K562 (cell line): ENCODE results near the gene HSPE1. TPM values are rescaled to one million over a fixed set of nuclear protein-coding genes. Genes with fewer than 3 reads are reported as not detected.

Experiments
- ADNP ChIP-seq: fragments of 200-800 bp; sonication (Bioruptor generic); IDR thresholded peaks from 2 replicates; pipeline ENCODE4 v1.6.1; 2016; ENCODE audit warnings: missing genetic modification characterization, missing compliant biosample characterization
- CBFA2T3 ChIP-seq: fragments of 450-650 bp; IDR thresholded peaks from 2 replicates; pipeline ENCODE4 v1.6.1; 2017
- ELF2 ChIP-seq: fragments of 250-450 bp; sonication (Bioruptor Pico); IDR thresholded peaks from 2 replicates; pipeline ENCODE4 v1.5.0; 2021; ENCODE audit warnings: mild to moderate bottlenecking
- IRF1 ChIP-seq: sonication (generic); formaldehyde crosslinking; IDR thresholded peaks from 2 replicates; pipeline ENCODE4 v1.8.0; 2022; ENCODE audit warnings: missing genetic modification reagents, mild to moderate bottlenecking, borderline replicate concordance
- LCOR ChIP-seq: sonication (generic); formaldehyde crosslinking; IDR thresholded peaks from 2 replicates; pipeline ENCODE4 v1.8.0; 2022; ENCODE audit warnings: mild to moderate bottlenecking, missing genetic modification reagents
- MAFF ChIP-seq: IDR thresholded peaks from 2 replicates; pipeline ENCODE4 v1.6.1; 2012; ENCODE audit warnings: low read length, improper control_type of control experiment
- MYBL2 ChIP-seq, 2 experiments: fragments of 450-650 bp in 1 of 2; sonication (generic) in 1 of 2; formaldehyde crosslinking in 1 of 2; IDR thresholded peaks; 2 replicates each; pipeline versions ENCODE4 v1.6.1 to v1.8.1; 2017 to 2022; ENCODE audit warnings: borderline replicate concordance in 1 of 2, inconsistent platforms in 1 of 2, low read depth in 1 of 2, mild to moderate bottlenecking in 1 of 2, missing genetic modification reagents in 1 of 2, moderate library complexity in 1 of 2
- REST ChIP-seq, 2 experiments: fragments of 450-650 bp; formaldehyde crosslinking in 1 of 2; IDR thresholded peaks; 2 replicates each; pipeline versions ENCODE4 v1.4.0 to v1.6.1; 2014 to 2020; ENCODE audit warnings: mild to moderate bottlenecking in 2 of 2, borderline replicate concordance in 1 of 2, low read depth in 1 of 2
- SAP30 ChIP-seq: fragments of 200-600 bp; sonication (generic); IDR thresholded peaks from 2 replicates; pipeline ENCODE4 v1.6.1; 2012; ENCODE audit warnings: borderline replicate concordance, low read depth, mild to moderate bottlenecking, moderate library complexity, low read length, control low read depth, inconsistent platforms; ENCODE audit not compliant: insufficient read depth, poor library complexity, severe bottlenecking
- SIX5 ChIP-seq, 2 experiments: IDR thresholded peaks; 2 replicates each; pipeline ENCODE4 v1.6.1; 2011; ENCODE audit warnings: low read length in 2 of 2, borderline replicate concordance in 1 of 2, low read depth in 1 of 2, mild to moderate bottlenecking in 1 of 2, moderate library complexity in 1 of 2; ENCODE audit not compliant: insufficient read depth in 1 of 2
- SMAD4 ChIP-seq: fragments of 250-450 bp; sonication (Bioruptor Pico); conservative IDR thresholded peaks from 2 replicates; pipeline ENCODE4 v1.8.0; 2021; ENCODE audit warnings: inconsistent platforms, mild to moderate bottlenecking, moderate library complexity
- STAG1 ChIP-seq: sonication (generic); formaldehyde crosslinking; IDR thresholded peaks from 2 replicates; pipeline ENCODE4 v1.5.0; 2020; ENCODE audit warnings: missing genetic modification reagents, borderline replicate concordance
- ZBTB9 ChIP-seq: fragments of 450-650 bp; formaldehyde crosslinking; IDR thresholded peaks from 2 replicates; pipeline ENCODE4 v1.4.0; 2020; ENCODE audit warnings: mild to moderate bottlenecking, moderate library complexity
- ZFX ChIP-seq: sonication (generic); formaldehyde crosslinking; IDR thresholded peaks from 2 replicates; pipeline ENCODE4 v1.8.0; 2022; ENCODE audit warnings: mild to moderate bottlenecking, missing genetic modification reagents, moderate library complexity
- ZNF184 ChIP-seq: sonication (generic); formaldehyde crosslinking; IDR thresholded peaks from 2 replicates; pipeline ENCODE4 v1.5.0; 2020; ENCODE audit warnings: missing genetic modification reagents
- ZNF384 ChIP-seq: IDR thresholded peaks from 2 replicates; pipeline ENCODE4 v1.6.1; 2012; ENCODE audit warnings: low read depth, low read length, improper control_type of control experiment
- ZNF830 ChIP-seq: fragments of 250-450 bp; sonication (Bioruptor Pico); IDR thresholded peaks from 2 replicates; pipeline ENCODE4 v1.5.0; 2021; ENCODE audit warnings: mild to moderate bottlenecking
- polyA plus RNA-seq, 8 experiments: library from polyadenylated mRNA; depleted of rRNA in 4 of 8; stranded (reverse) in 5 of 8; unstranded in 3 of 8; fragments of >200 nt; fragmentation: Nextera tagmentation in 2 of 8; fragmentation: Illumina TruSeq in 1 of 8; extraction: Ambion mirVana in 2 of 8; extraction: Trizol in 1 of 8; gene quantifications; 2 replicates each; pipeline versions ENCODE4 v1.2.1 to v1.2.3, GENCODE V29; 2011 to 2014; ENCODE audit warnings: inconsistent platforms in 1 of 8, missing spikeins in 1 of 8
- total RNA-seq, 7 experiments: library from RNA; depleted of rRNA in 6 of 7; stranded (reverse); fragments of >200 nt in 6 of 7; fragmentation: Illumina TruSeq in 2 of 7; extraction: Trizol in 2 of 7; gene quantifications; 2 replicates each; pipeline versions ENCODE4 v1.2.1 to v1.2.3, GENCODE V29; 2011 to 2021; ENCODE audit warnings: low replicate concordance in 1 of 7

HSPE1 gene
- total and polyA plus RNA-seq, 9 of the 15 experiments (the other 6 are each of a cell fraction or from before 2014, with no cell fraction given), result 223 to 1,007 (median 612) TPM

- peak; percentile 45 for TF ChIP-seq REST (IDR thresholded peaks at IDR 0.05; ENCODE audit: borderline replicate concordance)
- TF ChIP-seq REST (CRISPR knock-in tag; IDR thresholded peaks at IDR 0.05; ENCODE audit: low read depth), result no peak
- no peak for TF ChIP-seq ZNF830 (CRISPR knock-in tag)
- TF ChIP-seq ZBTB9 (CRISPR knock-in tag), result peak; percentile 34; the same call in 1 of the 2 replicates
- peak; percentile 96 for TF ChIP-seq ZFX
- no peak for TF ChIP-seq ZNF184
- TF ChIP-seq SMAD4 (CRISPR knock-in tag), result peak; percentile 90
- no peak for TF ChIP-seq MYBL2 (IDR thresholded peaks at IDR 0.05; ENCODE audit: low read depth)
- no peak for TF ChIP-seq MYBL2 (CRISPR knock-in tag; IDR thresholded peaks at IDR 0.05; ENCODE audit: borderline replicate concordance)
- peak; percentile 67 for TF ChIP-seq SAP30
- no peak for TF ChIP-seq IRF1 (CRISPR knock-in tag)
- 0 out of 2 replicates have a peak, but pooled peaks have one; percentile 57 for TF ChIP-seq LCOR (CRISPR knock-in tag)
- no peak for TF ChIP-seq SIX5 (IDR thresholded peaks at IDR 0.05; ENCODE audit: borderline replicate concordance in 1 of 2, insufficient read depth in 1 of 2, low read depth in 1 of 2, low read length in 2 of 2)
- TF ChIP-seq CBFA2T3, result no peak
- TF ChIP-seq MAFF, result no peak
- TF ChIP-seq ZNF384, result peak; percentile 16; the same call in 1 of the 2 replicates
- peak; percentile 80 for TF ChIP-seq ELF2
- no peak for TF ChIP-seq ADNP (tag)
- no peak for TF ChIP-seq STAG1 (CRISPR knock-in tag)
These were observed 15.7 kb downstream of the HSPE1 start, which contains the start of gene MOB4 (continued) for GRCh38 chr2:197515739-197516392.
